GM06990 (cell line): ENCODE results near the gene VPS37B.

Experiments
- DNase-seq: peaks from one replicate; pipeline ENCODE4 v3.0.0-alpha.2; 2011; ENCODE audit not compliant: insufficient read length; ENCODE audit errors: extremely low read depth
- H3K27me3 ChIP-seq: replicated peaks from 2 replicates; pipeline ENCODE4 v1.6.0; 2011; ENCODE audit warnings: low read length; ENCODE audit not compliant: control insufficient read depth, insufficient read depth
- H3K36me3 ChIP-seq: 2 replicates; pipeline ENCODE4 v1.5.1; 2011; ENCODE audit warnings: low read length; ENCODE audit not compliant: control insufficient read depth, insufficient read depth
- H3K4me3 ChIP-seq: replicated peaks from 2 replicates; pipeline ENCODE4 v1.5.1; 2011; ENCODE audit warnings: low read depth, mild to moderate bottlenecking, control low read depth, low read length
- CTCF ChIP-seq: IDR thresholded peaks from 2 replicates; pipeline ENCODE4 v1.5.1; 2011; ENCODE audit warnings: low read length, control low read depth, mild to moderate bottlenecking, inconsistent platforms; ENCODE audit not compliant: insufficient read depth, poor library complexity, severe bottlenecking

Gene VPS37B

GRCh38 chr12:122845041-122845864 lies 50.7 kb downstream of the VPS37B start:
- H3K4me3 ChIP-seq: no peak overlapping the region
- no peak for TF ChIP-seq CTCF
- H3K27me3 ChIP-seq: no peaks in the 10 kb centered on the region; the same call in 1 of the 2 replicates
- no peaks in the 10 kb centered on the region for H3K36me3 ChIP-seq
- DNase-seq: no peak

- H3K36me3 ChIP-seq: no peaks in the 10 kb centered on the region
- TF ChIP-seq CTCF: no peak
- no peak overlapping the region for H3K4me3 ChIP-seq
- no peaks in the 10 kb centered on the region; the same call in 1 of the 2 replicates for H3K27me3 ChIP-seq
- no peak for DNase-seq
Observed at GRCh38 chr12:122844366-122844971, 51.5 kb downstream of the VPS37B start.

GRCh38 chr12:122843455-122843854 lies 52.5 kb downstream of the VPS37B start:
- no peak for DNase-seq
- no peaks in the 10 kb centered on the region; the same call in 1 of the 2 replicates for H3K27me3 ChIP-seq
- TF ChIP-seq CTCF: no peak
- no peaks in the 10 kb centered on the region for H3K36me3 ChIP-seq
- no peak overlapping the region for H3K4me3 ChIP-seq

- Histone ChIP-seq H3K27me3 (no peaks in the 10 kb centered on the region; the same call in 1 of the 2 replicates), H3K4me3 (no peak overlapping the region), H3K36me3 (no peaks in the 10 kb centered on the region)
- no peak for DNase-seq
- TF ChIP-seq CTCF: no peak
Observed at GRCh38 chr12:122842505-122843405, 53.2 kb downstream of the VPS37B start.

GRCh38 chr12:122841544-122842321 lies 54.2 kb downstream of the VPS37B start:
- H3K36me3 ChIP-seq: no peaks in the 10 kb centered on the region
- H3K4me3 ChIP-seq: no peak overlapping the region
- no peaks in the 10 kb centered on the region for H3K27me3 ChIP-seq
- TF ChIP-seq CTCF: no peak
- no peak for DNase-seq
